Loucy (cell line): Measurements from ENCODE around the gene GNA12.

Experiments
- H2AFZ ChIP-seq: fragments of 200-600 bp; sonication (generic); 2 replicates; pipeline ENCODE4 v1.6.0; 2016; ENCODE audit warnings: antibody characterized with exemption, mild to moderate bottlenecking, low read length, moderate library complexity
- H3F3A ChIP-seq: fragments of 200-600 bp; 2 replicates; pipeline ENCODE4 v1.6.0; 2016; ENCODE audit warnings: antibody characterized with exemption, low read depth, mild to moderate bottlenecking
- H3K27me3 ChIP-seq: fragments of 200-600 bp; sonication (generic); 2 replicates; pipeline ENCODE4 v1.6.1; 2014; ENCODE audit warnings: low read length, mild to moderate bottlenecking; ENCODE audit not compliant: insufficient read depth, poor library complexity, severe bottlenecking
- H3K36me3 ChIP-seq: fragments of 200-600 bp; sonication (generic); 2 replicates; pipeline ENCODE4 v1.6.1; 2016; ENCODE audit warnings: low read length; ENCODE audit not compliant: insufficient read depth
- H3K4me1 ChIP-seq: fragments of 200-600 bp; sonication (generic); 2 replicates; pipeline ENCODE4 v1.5.1; 2014; ENCODE audit warnings: low read length, mild to moderate bottlenecking; ENCODE audit not compliant: insufficient read depth, poor library complexity, severe bottlenecking
- H3K4me2 ChIP-seq: fragments of 200-600 bp; sonication (generic); 2 replicates; pipeline ENCODE4 v1.6.0; 2014; ENCODE audit warnings: antibody characterized with exemption, low read length, low read depth, mild to moderate bottlenecking; ENCODE audit not compliant: poor library complexity, severe bottlenecking
- H3K4me3 ChIP-seq: fragments of 200-600 bp; sonication (generic); 2 replicates; pipeline ENCODE4 v1.5.1; 2014; ENCODE audit warnings: low read length, mild to moderate bottlenecking, mixed read lengths; ENCODE audit not compliant: poor library complexity, severe bottlenecking
- H3K79me2 ChIP-seq: fragments of 200-600 bp; sonication (generic); 2 replicates; pipeline ENCODE4 v1.6.1; 2014; ENCODE audit warnings: low read length; ENCODE audit not compliant: insufficient read depth
- H3K9ac ChIP-seq: fragments of 200-600 bp; sonication (generic); 2 replicates; pipeline ENCODE4 v1.6.0; 2014; ENCODE audit warnings: mild to moderate bottlenecking, low read depth, low read length, moderate library complexity; ENCODE audit not compliant: poor library complexity, severe bottlenecking
- H3K9me2 ChIP-seq: fragments of 200-600 bp; sonication (generic); replicated peaks from 2 replicates; pipeline ENCODE4 v1.6.1; 2016; ENCODE audit warnings: low read depth, low read length, mixed read lengths
- H3K9me3 ChIP-seq: fragments of 200-600 bp; sonication (generic); 2 replicates; pipeline ENCODE4 v1.6.1; 2014; ENCODE audit warnings: mild to moderate bottlenecking, antibody characterized with exemption, low read length, low read depth; ENCODE audit not compliant: insufficient read depth
- H4K20me1 ChIP-seq: fragments of 200-600 bp; sonication (generic); 2 replicates; pipeline ENCODE4 v1.6.0; 2014; ENCODE audit warnings: antibody characterized with exemption, low read length, mild to moderate bottlenecking; ENCODE audit not compliant: insufficient read depth, poor library complexity, severe bottlenecking
- CTCF ChIP-seq: fragments of 200-600 bp; sonication (generic); conservative IDR thresholded peaks from 2 replicates; pipeline ENCODE4 v1.5.1; 2014; ENCODE audit warnings: mild to moderate bottlenecking, antibody characterized with exemption, low read length
- EZH2phosphoT487 ChIP-seq: fragments of 200-600 bp; IDR thresholded peaks from 2 replicates; pipeline ENCODE4 v1.6.1; 2018; ENCODE audit warnings: antibody characterized with exemption, mild to moderate bottlenecking, moderate library complexity, borderline replicate concordance

GNA12 gene

GRCh38 chr7:2800931-2801688 lies 43.0 kb downstream of the GNA12 start:
- H3K79me2 ChIP-seq: peaks cover 98% of the 10 kb centered on the region
- H3K9me2 ChIP-seq: no peaks in the 10 kb centered on the region
- H3K36me3 ChIP-seq: no peaks in the 10 kb centered on the region; the same call in 1 of the 2 replicates
- no peaks in the 10 kb centered on the region for H3F3A ChIP-seq
- H3K4me3 ChIP-seq: no peak overlapping the region
- H3K27me3 ChIP-seq: no peaks in the 10 kb centered on the region
- no peak overlapping the region for H2AFZ ChIP-seq
- H3K4me1 ChIP-seq: peaks cover 52% of the 10 kb centered on the region
- TF ChIP-seq EZH2phosphoT487 (no peak), CTCF (no peak)
- H3K9me3 ChIP-seq: no peaks in the 10 kb centered on the region
- peak overlapping the region; percentile 14 for H3K9ac ChIP-seq
- peaks cover 36% of the 10 kb centered on the region for H4K20me1 ChIP-seq
- H3K4me2 ChIP-seq: peak overlapping the region; percentile 21

GRCh38 chr7:2800220-2800930 lies 43.7 kb downstream of the GNA12 start:
- no peak overlapping the region for H3K4me3 ChIP-seq
- H3F3A ChIP-seq: no peaks in the 10 kb centered on the region
- no peak overlapping the region for H3K9ac ChIP-seq
- H4K20me1 ChIP-seq: peaks cover 38% of the 10 kb centered on the region
- peaks cover 52% of the 10 kb centered on the region for H3K4me1 ChIP-seq
- no peak overlapping the region for H2AFZ ChIP-seq
- TF ChIP-seq EZH2phosphoT487: no peak
- TF ChIP-seq CTCF: no peak
- H3K27me3 ChIP-seq: no peaks in the 10 kb centered on the region
- peak overlapping the region; percentile 49 for H3K4me2 ChIP-seq
- peaks cover 98% of the 10 kb centered on the region for H3K79me2 ChIP-seq
- no peaks in the 10 kb centered on the region for H3K9me3 ChIP-seq
- H3K9me2 ChIP-seq: no peaks in the 10 kb centered on the region
- H3K36me3 ChIP-seq: no peaks in the 10 kb centered on the region; the same call in 1 of the 2 replicates

- H3K79me2 ChIP-seq: peaks cover 96% of the 10 kb centered on the region
- H3K9ac ChIP-seq: no peak overlapping the region
- H3F3A ChIP-seq: no peaks in the 10 kb centered on the region
- no peaks in the 10 kb centered on the region for H3K27me3 ChIP-seq
- H2AFZ ChIP-seq: no peak overlapping the region
- no peaks in the 10 kb centered on the region for H3K9me3 ChIP-seq
- no peaks in the 10 kb centered on the region for H3K9me2 ChIP-seq
- H3K4me1 ChIP-seq: peaks cover 50% of the 10 kb centered on the region
- peak overlapping the region; percentile 3 for H3K4me3 ChIP-seq
- H4K20me1 ChIP-seq: peaks cover 38% of the 10 kb centered on the region
- H3K36me3 ChIP-seq: peaks cover 8% of the 10 kb centered on the region; the same call in 1 of the 2 replicates
- TF ChIP-seq EZH2phosphoT487: no peak
- no peak for TF ChIP-seq CTCF
- H3K4me2 ChIP-seq: peak overlapping the region; percentile 49
These were observed 44.9 kb downstream of the GNA12 start for GRCh38 chr7:2799253-2799652.
